Measurements from ENCODE around the gene ATP6V1E1. TPM values are rescaled to one million over a fixed set of nuclear protein-coding genes. Genes with fewer than 3 reads are reported as not detected.
A peak's percentile ranks its signal among the peaks of the same experiment; 100 is the strongest.

ATP6V1E1 gene
- total RNA-seq, 5 donors from 2014 or later (not counting 1 experiment from before 2014, with no cell fraction given): 58.1 to 73.7 (median 70.8) TPM

DNA sequence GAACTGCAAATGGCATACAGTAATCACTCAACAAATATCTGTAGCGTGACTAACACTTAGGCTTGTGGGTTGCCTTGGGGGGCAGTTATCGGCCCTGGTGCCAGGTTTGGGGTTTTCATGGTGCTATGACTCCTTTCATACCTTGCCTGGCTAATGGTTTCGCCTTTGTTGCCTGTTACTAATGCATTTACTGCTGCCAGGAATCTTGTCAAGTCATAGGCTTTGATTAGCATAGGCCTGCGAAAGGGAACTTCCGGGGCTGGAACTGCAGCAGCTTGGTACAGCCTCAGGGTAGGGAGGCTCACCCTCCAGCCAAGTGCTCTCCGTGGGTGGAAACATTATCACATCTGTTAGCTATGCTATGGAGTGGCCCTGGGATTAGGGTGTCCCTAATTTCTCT is 52.1 kb downstream of the ATP6V1E1 start:
- Mint-ChIP-seq H3K27me3 (peaks cover 0 to 5% of the 10 kb centered on the region in 2 donors), H3K4me1 (no peaks in the 10 kb centered on the region), H3K4me3 (no peak overlapping the region), H3K9me3 (no peaks in the 10 kb centered on the region), H3K36me3 (no peaks in the 10 kb centered on the region), H3K27ac (no peak overlapping the region)
- Histone ChIP-seq H3K27ac (ENCODE audit: low read length) (no peak overlapping the region), H3K4me1 (ENCODE audit: control insufficient read depth in 1 of 2, extremely low read depth in 1 of 2, insufficient read depth in 2 of 2, low read length in 2 of 2) (no peaks in the 10 kb centered on the region), H3K36me3 (ENCODE audit: control insufficient read depth in 2 of 2, extremely low read depth in 1 of 2, insufficient read depth in 1 of 2, low read length in 1 of 2) (no peaks in the 10 kb centered on the region), H3K4me3 (ENCODE audit: control insufficient read depth in 1 of 2, extremely low read depth in 1 of 2, low read length in 1 of 2) (no peak overlapping the region), H3K27me3 (replicated peaks in 1 of 2; ENCODE audit: control insufficient read depth in 2 of 2, extremely low read depth in 1 of 2, insufficient read depth in 2 of 2, low read length in 1 of 2) (peaks cover 0 to 16% of the 10 kb centered on the region in 2 experiments), H3K9me3 (no peaks in the 10 kb centered on the region)
- 89% methylated on average over 3 of the region's 6 CpGs for WGBS (ENCODE audit: insufficient coverage)
- CTCF ChIA-PET: no interaction called here
- POLR2A ChIA-PET: no interaction called here
- no peak for DNase-seq
- ATAC-seq (replicated peaks in 1 of 4): no peak

DNA sequence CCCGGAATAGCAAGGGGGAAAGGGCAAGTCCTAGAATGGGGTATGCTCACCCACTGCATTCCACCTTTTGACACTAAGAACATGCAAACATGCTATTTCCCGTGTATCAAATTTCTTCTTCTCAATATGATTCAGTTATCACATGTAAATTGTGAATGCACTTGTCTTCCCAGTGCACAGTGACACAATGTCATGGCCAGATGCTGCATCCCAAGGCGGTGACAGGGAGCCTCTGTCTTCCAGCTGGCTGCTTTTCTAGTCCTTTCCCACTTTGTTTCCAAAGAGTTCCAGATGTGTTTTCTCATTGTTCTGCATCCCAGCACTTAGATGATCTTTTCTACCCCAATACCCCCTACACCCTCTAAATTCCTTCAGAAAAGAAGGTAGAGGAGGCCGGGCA is 52.9 kb downstream of the ATP6V1E1 start:
- peaks cover 0 to 21% of the 10 kb centered on the region in 2 experiments for H3K27me3 ChIP-seq (replicated peaks in 1 of 2; ENCODE audit: control insufficient read depth in 2 of 2, extremely low read depth in 1 of 2, insufficient read depth in 2 of 2, low read length in 1 of 2)
- H3K4me3 ChIP-seq (ENCODE audit: control insufficient read depth in 1 of 2, extremely low read depth in 1 of 2, low read length in 1 of 2): no peak overlapping the region
- no peaks in the 10 kb centered on the region for H3K4me1 ChIP-seq (ENCODE audit: control insufficient read depth in 1 of 2, extremely low read depth in 1 of 2, insufficient read depth in 2 of 2, low read length in 2 of 2)
- Mint-ChIP-seq H3K4me1 (no peaks in the 10 kb centered on the region), H3K27me3 (peaks cover 3 to 12% of the 10 kb centered on the region in 2 donors), H3K4me3 (no peak overlapping the region), H3K36me3 (no peaks in the 10 kb centered on the region), H3K9me3 (no peaks in the 10 kb centered on the region), H3K27ac (no peak overlapping the region)
- 70% methylated on average over 3 of the region's 4 CpGs for WGBS (ENCODE audit: insufficient coverage)
- ATAC-seq (replicated peaks in 1 of 4) (no peak), DNase-seq (no peak)
- ChIA-PET POLR2A (no interaction called here), CTCF (no interaction called here)
- H3K36me3 ChIP-seq (ENCODE audit: control insufficient read depth in 2 of 2, extremely low read depth in 1 of 2, insufficient read depth in 1 of 2, low read length in 1 of 2): no peaks in the 10 kb centered on the region
- H3K9me3 ChIP-seq: no peaks in the 10 kb centered on the region
- no peak overlapping the region for H3K27ac ChIP-seq (ENCODE audit: low read length)

DNA sequence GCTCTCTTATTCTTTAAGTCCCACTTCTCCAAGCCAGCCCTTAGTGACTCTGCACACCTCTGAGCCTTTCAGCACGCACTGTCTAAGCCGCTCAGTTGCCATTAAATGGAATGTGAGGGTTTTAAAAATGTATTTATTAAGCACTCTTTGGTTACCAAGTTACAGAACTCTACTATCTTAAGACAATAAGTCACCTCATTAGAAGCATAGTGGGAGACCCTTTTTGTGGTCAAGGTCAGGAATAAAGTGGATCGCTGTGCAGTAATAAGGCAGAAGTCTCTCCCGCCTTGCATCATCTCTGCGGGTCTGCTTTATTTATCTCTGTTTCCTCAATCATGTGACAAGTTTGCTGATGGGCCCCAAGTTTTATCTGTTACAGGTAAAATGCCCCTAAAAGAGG is 53.4 kb downstream of the ATP6V1E1 start:
- Histone ChIP-seq H3K36me3 (ENCODE audit: control insufficient read depth in 2 of 2, extremely low read depth in 1 of 2, insufficient read depth in 1 of 2, low read length in 1 of 2) (no peaks in the 10 kb centered on the region), H3K4me1 (ENCODE audit: control insufficient read depth in 1 of 2, extremely low read depth in 1 of 2, insufficient read depth in 2 of 2, low read length in 2 of 2) (no peaks in the 10 kb centered on the region), H3K27ac (ENCODE audit: low read length) (no peak overlapping the region), H3K9me3 (no peaks in the 10 kb centered on the region), H3K4me3 (ENCODE audit: control insufficient read depth in 1 of 2, extremely low read depth in 1 of 2, low read length in 1 of 2) (no peak overlapping the region), H3K27me3 (replicated peaks in 1 of 2; ENCODE audit: control insufficient read depth in 2 of 2, extremely low read depth in 1 of 2, insufficient read depth in 2 of 2, low read length in 1 of 2) (peaks cover 0 to 26% of the 10 kb centered on the region in 2 experiments)
- no peak overlapping the region for H3K27ac Mint-ChIP-seq
- H3K27me3 Mint-ChIP-seq: peaks cover 6 to 17% of the 10 kb centered on the region in 2 donors
- DNase-seq (no peak), ATAC-seq (replicated peaks in 1 of 4) (no peak)
- H3K9me3 Mint-ChIP-seq: no peaks in the 10 kb centered on the region
- no peaks in the 10 kb centered on the region for H3K4me1 Mint-ChIP-seq
- POLR2A ChIA-PET: no interaction called here
- 83% methylated on average over 1 of the region's 5 CpGs for WGBS (ENCODE audit: insufficient coverage)
- no peak overlapping the region for H3K4me3 Mint-ChIP-seq
- no peaks in the 10 kb centered on the region for H3K36me3 Mint-ChIP-seq
- CTCF ChIA-PET: no interaction called here

DNA sequence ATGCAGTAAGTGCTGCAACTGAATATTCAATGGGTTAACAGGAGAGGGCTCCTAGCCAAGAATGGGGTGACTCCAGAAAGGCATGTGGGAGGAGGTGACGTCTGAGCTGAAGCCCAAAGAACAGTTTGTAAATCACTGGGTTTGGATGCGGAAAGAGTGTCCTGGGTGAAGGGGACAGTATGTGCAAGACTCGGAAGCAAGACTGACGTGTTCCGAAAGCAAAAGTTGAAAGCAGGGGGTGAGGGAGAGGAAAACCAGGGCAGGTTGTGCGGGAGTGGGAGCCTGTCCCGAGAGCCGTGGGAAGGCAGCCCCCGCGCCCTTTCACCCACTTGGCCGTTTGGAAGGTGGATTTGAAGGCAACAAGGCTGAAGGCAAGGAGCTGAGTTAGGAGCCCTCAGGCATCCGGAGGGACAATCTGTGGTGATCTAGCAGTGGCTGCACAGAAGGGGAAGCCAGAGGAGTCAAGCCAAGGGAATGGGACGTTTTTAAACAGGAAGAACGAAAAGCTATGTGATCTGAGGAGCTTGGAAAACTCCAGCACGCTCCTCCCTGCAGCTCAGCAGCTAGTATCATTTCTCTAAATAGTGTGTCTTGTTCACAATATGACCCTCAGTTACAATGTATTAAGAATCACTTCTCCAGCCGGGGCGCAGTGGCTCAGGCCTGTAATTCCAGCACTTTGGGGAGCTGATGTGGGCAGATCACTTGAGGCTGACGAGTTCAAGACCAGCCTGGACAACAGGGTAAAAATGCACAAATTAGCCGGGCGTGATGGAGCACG is 57.5 kb downstream of the ATP6V1E1 start:
- H3K4me1 ChIP-seq (ENCODE audit: control insufficient read depth in 1 of 2, extremely low read depth in 1 of 2, insufficient read depth in 2 of 2, low read length in 2 of 2): no peaks in the 10 kb centered on the region
- CTCF ChIA-PET: no interaction called here
- no peak overlapping the region for H3K4me3 Mint-ChIP-seq
- WGBS (ENCODE audit: insufficient coverage): 80% methylated on average over 17 of the region's 21 CpGs
- POLR2A ChIA-PET: no interaction called here
- H3K4me3 ChIP-seq (ENCODE audit: control insufficient read depth in 1 of 2, extremely low read depth in 1 of 2, low read length in 1 of 2): no peak overlapping the region
- peak overlapping the region in 1 of 2 donors; percentile 58 for H3K27ac Mint-ChIP-seq
- no peak overlapping the region for H3K27ac ChIP-seq (ENCODE audit: low read length)
- H3K27me3 ChIP-seq (replicated peaks in 1 of 2; ENCODE audit: control insufficient read depth in 2 of 2, extremely low read depth in 1 of 2, insufficient read depth in 2 of 2, low read length in 1 of 2): peaks cover 0 to 28% of the 10 kb centered on the region in 2 experiments
- H3K9me3 Mint-ChIP-seq: no peaks in the 10 kb centered on the region
- H3K4me1 Mint-ChIP-seq: no peaks in the 10 kb centered on the region
- ATAC-seq (replicated peaks in 1 of 4) (no peak), DNase-seq (no peak)
- H3K36me3 ChIP-seq (ENCODE audit: control insufficient read depth in 2 of 2, extremely low read depth in 1 of 2, insufficient read depth in 1 of 2, low read length in 1 of 2): no peaks in the 10 kb centered on the region
- no peaks in the 10 kb centered on the region for H3K36me3 Mint-ChIP-seq
- H3K9me3 ChIP-seq: no peaks in the 10 kb centered on the region
- H3K27me3 Mint-ChIP-seq: peaks cover 14 to 23% of the 10 kb centered on the region in 2 donors

DNA sequence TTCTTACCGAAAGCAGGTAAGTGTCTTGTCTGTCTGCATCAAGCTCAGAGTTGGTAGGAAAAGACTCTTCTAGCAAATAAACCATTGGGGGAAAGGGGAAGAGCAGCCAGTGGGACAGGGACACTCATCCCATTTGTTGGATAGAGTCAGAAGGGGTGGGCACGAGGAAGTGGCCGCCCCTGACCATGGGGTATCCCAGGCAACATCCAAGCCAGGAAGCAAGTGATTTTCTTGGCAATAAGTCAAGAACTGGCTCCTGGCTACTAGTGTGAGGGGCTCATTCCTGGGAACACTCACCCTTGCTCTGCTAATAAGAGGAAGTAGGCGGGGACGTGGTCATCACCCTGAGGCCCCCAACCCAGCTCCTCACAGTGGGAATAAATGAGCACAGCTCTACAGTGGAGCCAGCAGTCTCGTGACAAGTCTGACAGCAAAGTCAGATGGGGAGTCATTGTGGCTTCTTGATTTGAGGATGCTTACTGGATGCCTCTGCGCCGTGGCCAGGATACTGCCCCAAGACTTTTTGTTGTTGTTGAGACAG is 58.5 kb downstream of the ATP6V1E1 start:
- H3K4me3 ChIP-seq (ENCODE audit: control insufficient read depth in 1 of 2, extremely low read depth in 1 of 2, low read length in 1 of 2): no peak overlapping the region
- peaks cover 0 to 28% of the 10 kb centered on the region in 2 experiments for H3K27me3 ChIP-seq (replicated peaks in 1 of 2; ENCODE audit: control insufficient read depth in 2 of 2, extremely low read depth in 1 of 2, insufficient read depth in 2 of 2, low read length in 1 of 2)
- no peak overlapping the region for H3K27ac ChIP-seq (ENCODE audit: low read length)
- WGBS (ENCODE audit: insufficient coverage): 54% methylated on average over 4 of the region's 8 CpGs
- POLR2A ChIA-PET: no interaction called here
- H3K4me1 ChIP-seq (ENCODE audit: control insufficient read depth in 1 of 2, extremely low read depth in 1 of 2, insufficient read depth in 2 of 2, low read length in 2 of 2): no peaks in the 10 kb centered on the region
- CTCF ChIA-PET: no interaction called here
- Mint-ChIP-seq H3K36me3 (no peaks in the 10 kb centered on the region), H3K27me3 (peaks cover 14 to 22% of the 10 kb centered on the region in 2 donors), H3K4me3 (no peak overlapping the region), H3K4me1 (no peaks in the 10 kb centered on the region), H3K9me3 (no peaks in the 10 kb centered on the region), H3K27ac (no peak overlapping the region)
- no peaks in the 10 kb centered on the region for H3K9me3 ChIP-seq
- ATAC-seq (replicated peaks in 1 of 4) (no peak), DNase-seq (no peak)
- no peaks in the 10 kb centered on the region for H3K36me3 ChIP-seq (ENCODE audit: control insufficient read depth in 2 of 2, extremely low read depth in 1 of 2, insufficient read depth in 1 of 2, low read length in 1 of 2)

DNA sequence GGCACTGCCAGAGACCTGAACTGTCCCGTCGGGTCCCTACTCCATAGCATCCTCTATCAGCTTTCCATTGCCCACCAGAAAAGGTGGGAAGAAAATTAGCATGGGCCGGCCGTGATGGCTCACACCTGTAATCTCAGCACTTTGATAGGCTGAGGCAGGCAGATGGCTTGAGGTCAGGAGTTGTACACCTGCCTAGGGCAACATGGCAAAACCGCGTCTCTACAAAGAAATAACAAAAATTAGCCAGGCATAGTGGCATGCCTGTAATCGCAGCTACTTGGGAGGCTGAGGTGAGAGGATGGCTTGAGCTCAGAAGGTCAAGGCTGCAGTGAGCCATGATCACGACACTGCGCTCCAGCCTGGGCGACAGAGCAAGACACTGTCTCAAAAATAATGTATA is 61.8 kb downstream of the ATP6V1E1 start:
- H3K4me1 Mint-ChIP-seq: no peaks in the 10 kb centered on the region
- ATAC-seq (replicated peaks in 1 of 4): no peak
- Histone ChIP-seq H3K4me3 (ENCODE audit: control insufficient read depth in 1 of 2, extremely low read depth in 1 of 2, low read length in 1 of 2) (no peak overlapping the region), H3K27me3 (replicated peaks in 1 of 2; ENCODE audit: control insufficient read depth in 2 of 2, extremely low read depth in 1 of 2, insufficient read depth in 2 of 2, low read length in 1 of 2) (peaks cover 0 to 20% of the 10 kb centered on the region in 2 experiments), H3K27ac (ENCODE audit: low read length) (no peak overlapping the region), H3K4me1 (ENCODE audit: control insufficient read depth in 1 of 2, extremely low read depth in 1 of 2, insufficient read depth in 2 of 2, low read length in 2 of 2) (no peaks in the 10 kb centered on the region), H3K36me3 (ENCODE audit: control insufficient read depth in 2 of 2, extremely low read depth in 1 of 2, insufficient read depth in 1 of 2, low read length in 1 of 2) (no peaks in the 10 kb centered on the region), H3K9me3 (no peaks in the 10 kb centered on the region)
- DNase-seq: no peak
- peaks cover 20 to 22% of the 10 kb centered on the region in 2 donors for H3K27me3 Mint-ChIP-seq
- H3K9me3 Mint-ChIP-seq: no peaks in the 10 kb centered on the region
- WGBS (ENCODE audit: insufficient coverage): 100% methylated on average over 3 of the region's 10 CpGs
- no peak overlapping the region for H3K4me3 Mint-ChIP-seq
- no peaks in the 10 kb centered on the region for H3K36me3 Mint-ChIP-seq
- POLR2A ChIA-PET: no interaction called here
- H3K27ac Mint-ChIP-seq: no peak overlapping the region
- CTCF ChIA-PET: no interaction called here
